MM.1S (cell line): ENCODE results near the gene MON2.

Experiments used
- CTCF ChIP-seq: fragments of 300-600 bp; sonication (generic); IDR thresholded peaks from 2 replicates; pipeline ENCODE4 v1.5.1; 2016; ENCODE audit warnings: antibody characterized with exemption, low read length, mixed read lengths
- EZH2 ChIP-seq: fragments of 300-600 bp; sonication (generic); optimal IDR thresholded peaks from 2 replicates; pipeline ENCODE3; 2017; ENCODE audit warnings: low read depth, mild to moderate bottlenecking, antibody characterized with exemption, low read length, mixed read lengths
- EZH2phosphoT487 ChIP-seq: fragments of 300-600 bp; sonication (generic); IDR thresholded peaks from 2 replicates; pipeline ENCODE4 v1.6.1; 2018; ENCODE audit warnings: antibody characterized with exemption, low read length

DNA sequence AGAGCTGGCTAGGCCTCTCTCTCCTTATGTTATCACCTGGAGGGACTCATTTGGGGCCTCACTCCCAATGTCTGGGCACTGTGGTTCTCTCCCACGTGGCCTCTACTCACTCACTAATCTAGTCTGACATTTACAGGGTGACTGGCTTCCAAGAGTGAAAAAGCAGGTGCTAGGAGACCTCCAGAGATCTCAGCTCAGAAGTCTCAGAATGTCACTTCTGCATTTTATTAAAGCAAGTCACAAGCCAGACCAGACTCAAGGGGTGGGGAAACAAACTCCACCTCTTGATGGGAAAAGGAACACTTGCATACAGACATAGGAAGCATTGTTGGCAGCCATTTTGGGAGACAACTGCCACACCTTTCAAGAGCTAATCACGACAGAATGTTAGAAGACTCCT lies 175.9 kb downstream of the MON2 start:
- TF ChIP-seq CTCF (no peak), EZH2phosphoT487 (no peak), EZH2 (no peak)
